Ovary (tissue), 9 donors: ENCODE results near the gene ERC1. TPM values are rescaled to one million over a fixed set of nuclear protein-coding genes. Genes with fewer than 3 reads are reported as not detected.

Experiments
- DNase-seq, 5 donors: peaks; one replicate each; pipeline ENCODE4 v3.0.0-alpha.2; 2019 to 2020
- H3K27ac ChIP-seq, 2 donors: fragments of 200-600 bp; one replicate each; pipeline versions ENCODE4 v1.5.1 to v1.8.0; 2019 to 2022
- H3K27me3 ChIP-seq: fragments of 200-600 bp; one replicate; pipeline ENCODE4 v1.8.0; 2022
- H3K36me3 ChIP-seq: fragments of 200-600 bp; sonication (generic); one replicate; pipeline ENCODE4 v1.5.1; 2019
- H3K4me1 ChIP-seq: one replicate; pipeline ENCODE4 v1.8.1; 2013; ENCODE audit warnings: mild to moderate bottlenecking, moderate library complexity; ENCODE audit not compliant: insufficient read depth
- H3K4me3 ChIP-seq: fragments of 200-600 bp; sonication (generic); one replicate; pipeline ENCODE4 v1.5.1; 2017
- H3K9me3 ChIP-seq, 2 donors: fragments of 200-600 bp in 1 of 2; sonication (generic) in 1 of 2; one replicate each; pipeline versions ENCODE4 v1.5.1 to v1.8.1; 2013 to 2019; ENCODE audit warnings: mild to moderate bottlenecking in 1 of 2, moderate library complexity in 1 of 2
- CTCF ChIP-seq, 3 donors: fragments of 450-650 bp in 2 of 3; fragments of 200-600 bp in 1 of 3; IDR thresholded peaks; one replicate each; pipeline versions ENCODE4 v1.5.1 to v1.8.0; 2016 to 2022; ENCODE audit warnings: antibody characterized with exemption in 3 of 3, mild to moderate bottlenecking in 1 of 3
- EP300 ChIP-seq: sonication (generic); formaldehyde crosslinking; IDR thresholded peaks from one replicate; pipeline ENCODE4 v1.6.1; 2017; ENCODE audit warnings: antibody characterized with exemption
- POLR2A ChIP-seq: fragments of 450-650 bp; IDR thresholded peaks from one replicate; pipeline ENCODE4 v1.6.1; 2017; ENCODE audit warnings: antibody characterized with exemption, mild to moderate bottlenecking, moderate library complexity
- WGBS, 3 donors: extraction: QIAGEN DNeasy Blood & Tissue Kit in 1 of 3; methylation state at CpG; one replicate each; pipeline versions ENCODE4 v1.1.5 to v1.1.7; 2013 to 2017; 5-methylcytosine and 5-hydroxymethylcytosine counted together
- intact Hi-C, 4 donors: fragments of 100-400 bp; cut with DNase I; formaldehyde crosslinking; loops; one replicate each; pipeline versions ENCODE4 v1.11.0 to v1.15.1; 2022 to 2023
- polyA plus RNA-seq, 2 donors: library from polyadenylated mRNA; stranded (reverse); fragments of 200-250 nt in 1 of 2; fragments of 350-450 nt in 1 of 2; fragmentation: Illumina TruSeq in 1 of 2; extraction: RNeasy Lipid Tissue Mini Kit (QIAGEN cat#74804) in 1 of 2; gene quantifications; one replicate each; pipeline ENCODE4 v1.2.3, GENCODE V29; 2013 to 2014
- total RNA-seq, 7 donors: library from RNA; depleted of rRNA in 2 of 7; stranded (reverse); fragments of >200 nt in 2 of 7; fragmentation: NEBNext Ultra II Directional in 3 of 7; extraction: Animal tissue kit (Norgen Biotek cat#: 25700) in 3 of 7; gene quantifications; one replicate each; pipeline versions ENCODE4 v1.1.0 to v1.2.4, GENCODE V29; 2016 to 2023
- donor health status: DM: no; HTN: no; CAD: no; lungs with moderate emphysema.
- donor health status: DM: no; HTN: no; CAD: no.
- donor health status: Bipolar disorder and iron deficiency.
- donor health status: DM: yes; HTN: yes; CAD: no.
- donor health status: DM: no; HTN: no; CAD: no.
- donor health status: DM: yes; HTN: yes; CAD: no.

The ERC1 gene
- total and polyA plus RNA-seq, 9 donors: 10.4 to 65.2 (median 51.6) TPM

- no peak overlapping the region for H3K27ac ChIP-seq
- intact Hi-C loops: no loop called here
- DNase-seq: no peak
- H3K27me3 ChIP-seq: no peaks in the 10 kb centered on the region
- H3K9me3 ChIP-seq: no peaks in the 10 kb centered on the region
- no peak overlapping the region for H3K4me3 ChIP-seq
- no peaks in the 10 kb centered on the region for H3K36me3 ChIP-seq
- TF ChIP-seq CTCF (IDR thresholded peaks at IDR 0.05) (no peak), POLR2A (no peak), EP300 (no peak)
- 69 to 75% (median 71%) methylated on average over 8 of the region's 8 CpGs for WGBS, 3 donors
- H3K4me1 ChIP-seq: no peaks in the 10 kb centered on the region
These were observed 183.0 kb downstream of the ERC1 start for GRCh38 chr12:1173781-1174617.

GRCh38 chr12:1174659-1175058 lies 183.6 kb downstream of the ERC1 start:
- Histone ChIP-seq H3K9me3 (no peaks in the 10 kb centered on the region), H3K36me3 (no peaks in the 10 kb centered on the region), H3K4me1 (no peaks in the 10 kb centered on the region), H3K27me3 (no peaks in the 10 kb centered on the region), H3K4me3 (no peak overlapping the region), H3K27ac (no peak overlapping the region)
- DNase-seq: no peak
- 87 to 91% (median 89%) methylated on average over 2 of the region's 2 CpGs for WGBS, 3 donors
- no peak for TF ChIP-seq EP300
- no peak for TF ChIP-seq POLR2A
- TF ChIP-seq CTCF (IDR thresholded peaks at IDR 0.05): no peak
- intact Hi-C loops: no loop called here

- TF ChIP-seq EP300: no peak
- no peak for TF ChIP-seq POLR2A
- no peak for TF ChIP-seq CTCF (IDR thresholded peaks at IDR 0.05)
These were observed 185.2 kb downstream of the ERC1 start for GRCh38 chr12:1176191-1176590.

GRCh38 chr12:1179128-1179527 lies 188.1 kb downstream of the ERC1 start:
- Histone ChIP-seq H3K4me3 (no peak overlapping the region), H3K27me3 (no peaks in the 10 kb centered on the region), H3K4me1 (no peaks in the 10 kb centered on the region), H3K36me3 (no peaks in the 10 kb centered on the region), H3K9me3 (no peaks in the 10 kb centered on the region), H3K27ac (no peak overlapping the region)
- TF ChIP-seq POLR2A: no peak
- no peak for TF ChIP-seq CTCF (IDR thresholded peaks at IDR 0.05)
- no peak for TF ChIP-seq EP300
- intact Hi-C loops: no loop called here
- WGBS, 3 donors: 91 to 100% (median 99%) methylated on average over 1 of the region's 1 CpG
- DNase-seq: no peak

More at GRCh38 chr12:1176191-1176590, 185.2 kb downstream of the ERC1 start:
- Histone ChIP-seq H3K4me1 (no peaks in the 10 kb centered on the region), H3K9me3 (no peaks in the 10 kb centered on the region), H3K36me3 (no peaks in the 10 kb centered on the region), H3K27ac (no peak overlapping the region), H3K27me3 (no peaks in the 10 kb centered on the region), H3K4me3 (no peak overlapping the region)
- intact Hi-C loops: no loop called here
- no peak for DNase-seq
